Coronary artery (tissue), 2 donors: ENCODE data around the gene VGLL4.

Experiments
- DNase-seq: peaks from one replicate; pipeline ENCODE4 v3.0.0-alpha.2; 2017; ENCODE audit warnings: low spot score
- H3K27ac ChIP-seq, 2 donors: fragments of 200-600 bp; sonication (generic); one replicate each; pipeline ENCODE4 v1.5.1; 2016 to 2019
- H3K4me3 ChIP-seq: fragments of 200-600 bp; sonication (generic); 2 replicates; pipeline ENCODE4 v1.5.1; 2016; ENCODE audit warnings: mild to moderate bottlenecking, moderate library complexity
- CTCF ChIP-seq: fragments of 200-600 bp; sonication (generic); IDR thresholded peaks from one replicate; pipeline ENCODE4 v1.5.1; 2019; ENCODE audit warnings: antibody characterized with exemption

Gene VGLL4

GRCh38 chr3:11556851-11557644 lies 86.7 kb downstream of the VGLL4 start:
- H3K27ac ChIP-seq, result peak overlapping the region; percentile 44 to 73
- no peak for TF ChIP-seq CTCF
- DNase-seq, result no peak
- H3K4me3 ChIP-seq, result peak overlapping the region; percentile 35

GRCh38 chr3:11555881-11556633 lies 87.7 kb downstream of the VGLL4 start:
- Histone ChIP-seq H3K4me3 (no peak overlapping the region), H3K27ac (peak overlapping the region; percentile 80 to 85)
- DNase-seq, result no peak
- no peak for TF ChIP-seq CTCF

- H3K27ac ChIP-seq, result peak overlapping the region; percentile 80 to 85
Measured at GRCh38 chr3:11555211-11555782, 88.4 kb downstream of the VGLL4 start.

GRCh38 chr3:11554666-11555065 lies 89.0 kb downstream of the VGLL4 start:
- TF ChIP-seq CTCF, result no peak
- H3K4me3 ChIP-seq, result peak overlapping the region; percentile 23
- DNase-seq, result no peak
- H3K27ac ChIP-seq, result peak overlapping the region; percentile 80 to 85

More at GRCh38 chr3:11555211-11555782, 88.4 kb downstream of the VGLL4 start:
- no peak for TF ChIP-seq CTCF
- no peak overlapping the region for H3K4me3 ChIP-seq
- no peak for DNase-seq

- no peak for TF ChIP-seq CTCF
- DNase-seq, result no peak
- peak overlapping the region; percentile 80 to 85 for H3K27ac ChIP-seq
- peak overlapping the region; percentile 23 for H3K4me3 ChIP-seq
Measured at GRCh38 chr3:11554236-11554610, 89.5 kb downstream of the VGLL4 start.

- no peak for TF ChIP-seq CTCF
- DNase-seq, result peak; percentile 93
- H3K4me3 ChIP-seq, result peak overlapping the region; percentile 23
- peak overlapping the region; percentile 80 to 85 for H3K27ac ChIP-seq
Measured at GRCh38 chr3:11553436-11554235, 90.1 kb downstream of the VGLL4 start.
